Measurements from ENCODE around the gene VAMP3. TPM values are rescaled to one million over a fixed set of nuclear protein-coding genes. Genes with fewer than 3 reads are reported as not detected.

Gene VAMP3
- total RNA-seq, 1 experiment from 2014 or later = 77.8 TPM

DNA sequence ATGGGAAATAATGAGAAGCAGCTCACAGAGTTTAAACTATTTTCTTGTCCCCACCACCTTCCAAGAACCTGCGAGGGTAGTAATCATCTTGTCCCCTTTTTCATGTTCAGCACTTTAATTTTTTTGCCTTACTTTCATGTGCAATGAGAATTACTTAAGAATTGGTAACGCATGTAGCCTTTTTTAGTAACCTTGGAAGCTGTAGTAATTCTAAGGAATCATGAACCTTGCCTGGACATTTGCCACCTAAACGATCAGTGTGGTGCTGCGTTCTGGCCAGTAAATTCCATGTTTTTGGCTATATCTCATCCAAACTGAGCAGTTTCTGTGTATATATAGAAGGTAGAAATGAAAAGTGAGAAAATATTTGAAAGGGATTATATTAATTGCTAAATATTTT lies 3.9 kb upstream of the VAMP3 start:
- no peak overlapping the region for H3K27ac Mint-ChIP-seq (ENCODE audit: unreplicated experiment)
- H3K4me3 Mint-ChIP-seq (ENCODE audit: unreplicated experiment) = no peak overlapping the region
- no peaks in the 10 kb centered on the region for H3K9me3 Mint-ChIP-seq (ENCODE audit: unreplicated experiment)
- Histone ChIP-seq H3K9me3 (no peaks in the 10 kb centered on the region), H3K27me3 (replicated peaks; ENCODE audit: control insufficient read depth, insufficient read depth, low read length) (no peaks in the 10 kb centered on the region), H3K36me3 (ENCODE audit: control insufficient read depth, insufficient read depth, low read length) (no peaks in the 10 kb centered on the region), H3K4me1 (peaks cover 6% of the 10 kb centered on the region), H3K4me3 (ENCODE audit: low read depth, low read length) (no peak overlapping the region)
- POLR2A ChIA-PET = no interaction called here
- H3K27me3 Mint-ChIP-seq (ENCODE audit: insufficient read depth, unreplicated experiment) = peaks cover 2% of the 10 kb centered on the region
- peaks cover 3% of the 10 kb centered on the region for H3K4me1 Mint-ChIP-seq (ENCODE audit: low read depth, unreplicated experiment)
- intact Hi-C loops (cut with micrococcal nuclease; ENCODE audit: unreplicated experiment) = no loop called here
- TF ChIP-seq, protein P1, sequence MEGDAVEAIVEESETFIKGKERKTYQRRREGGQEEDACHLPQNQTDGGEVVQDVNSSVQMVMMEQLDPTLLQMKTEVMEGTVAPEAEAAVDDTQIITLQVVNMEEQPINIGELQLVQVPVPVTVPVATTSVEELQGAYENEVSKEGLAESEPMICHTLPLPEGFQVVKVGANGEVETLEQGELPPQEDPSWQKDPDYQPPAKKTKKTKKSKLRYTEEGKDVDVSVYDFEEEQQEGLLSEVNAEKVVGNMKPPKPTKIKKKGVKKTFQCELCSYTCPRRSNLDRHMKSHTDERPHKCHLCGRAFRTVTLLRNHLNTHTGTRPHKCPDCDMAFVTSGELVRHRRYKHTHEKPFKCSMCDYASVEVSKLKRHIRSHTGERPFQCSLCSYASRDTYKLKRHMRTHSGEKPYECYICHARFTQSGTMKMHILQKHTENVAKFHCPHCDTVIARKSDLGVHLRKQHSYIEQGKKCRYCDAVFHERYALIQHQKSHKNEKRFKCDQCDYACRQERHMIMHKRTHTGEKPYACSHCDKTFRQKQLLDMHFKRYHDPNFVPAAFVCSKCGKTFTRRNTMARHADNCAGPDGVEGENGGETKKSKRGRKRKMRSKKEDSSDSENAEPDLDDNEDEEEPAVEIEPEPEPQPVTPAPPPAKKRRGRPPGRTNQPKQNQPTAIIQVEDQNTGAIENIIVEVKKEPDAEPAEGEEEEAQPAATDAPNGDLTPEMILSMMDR (IDR thresholded peaks at IDR 0.05; ENCODE audit: insufficient read depth in 1 of 2, low read depth in 1 of 2, low read length in 1 of 2, severe bottlenecking in 1 of 2, unreplicated experiment in 1 of 2) = no peak
- H3K36me3 Mint-ChIP-seq (ENCODE audit: insufficient read depth, unreplicated experiment) = peaks cover 3% of the 10 kb centered on the region
- CTCF ChIA-PET = interaction anchor here (0.7 kb wide), 1 partner anchor 83 kb away, joined by 3 read pairs; no protein-coding TSS in a partner anchor
- no TSS peak for BruUV-seq (replicated peaks)
- DNase-seq = no peak

DNA sequence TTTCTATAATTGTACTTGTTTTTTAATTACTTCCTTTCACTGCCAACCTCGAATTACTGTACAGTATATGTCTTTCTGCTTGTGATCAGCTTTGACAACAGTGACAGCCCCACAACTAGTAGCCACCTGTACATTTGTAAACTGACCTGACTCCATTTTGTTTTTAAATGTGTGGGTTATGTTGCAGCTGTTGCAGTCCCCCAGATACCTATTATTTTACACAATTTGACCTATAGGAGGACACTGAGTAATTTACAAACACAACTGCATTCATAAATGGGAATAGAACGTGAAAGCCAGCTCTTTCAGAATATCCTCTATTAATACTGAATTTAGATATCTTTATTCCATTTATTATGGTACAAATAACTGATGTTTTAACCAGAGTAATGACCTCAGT lies 2.5 kb upstream of the VAMP3 start:
- H3K9me3 Mint-ChIP-seq (ENCODE audit: unreplicated experiment) = no peaks in the 10 kb centered on the region
- H3K36me3 Mint-ChIP-seq (ENCODE audit: insufficient read depth, unreplicated experiment) = peaks cover 5% of the 10 kb centered on the region
- no peak overlapping the region for H3K4me3 Mint-ChIP-seq (ENCODE audit: unreplicated experiment)
- Histone ChIP-seq H3K9me3 (no peaks in the 10 kb centered on the region), H3K27me3 (replicated peaks; ENCODE audit: control insufficient read depth, insufficient read depth, low read length) (no peaks in the 10 kb centered on the region), H3K36me3 (ENCODE audit: control insufficient read depth, insufficient read depth, low read length) (no peaks in the 10 kb centered on the region), H3K4me1 (peaks cover 9% of the 10 kb centered on the region), H3K4me3 (ENCODE audit: low read depth, low read length) (no peak overlapping the region)
- ChIA-PET POLR2A (no interaction called here), CTCF (interaction anchor here (1.2 kb wide), 1 partner anchor 16 kb away, joined by 6 read pairs; no protein-coding TSS in a partner anchor)
- H3K27me3 Mint-ChIP-seq (ENCODE audit: insufficient read depth, unreplicated experiment) = peaks cover 2% of the 10 kb centered on the region
- no TSS peak for BruUV-seq (replicated peaks)
- TF ChIP-seq, protein P1 (IDR thresholded peaks at IDR 0.05; ENCODE audit: insufficient read depth in 1 of 2, low read depth in 1 of 2, low read length in 1 of 2, severe bottlenecking in 1 of 2, unreplicated experiment in 1 of 2) = no peak
- peaks cover 6% of the 10 kb centered on the region for H3K4me1 Mint-ChIP-seq (ENCODE audit: low read depth, unreplicated experiment)
- no peak overlapping the region for H3K27ac Mint-ChIP-seq (ENCODE audit: unreplicated experiment)
- intact Hi-C loops (cut with micrococcal nuclease; ENCODE audit: unreplicated experiment) = no loop called here
- DNase-seq = no peak

DNA sequence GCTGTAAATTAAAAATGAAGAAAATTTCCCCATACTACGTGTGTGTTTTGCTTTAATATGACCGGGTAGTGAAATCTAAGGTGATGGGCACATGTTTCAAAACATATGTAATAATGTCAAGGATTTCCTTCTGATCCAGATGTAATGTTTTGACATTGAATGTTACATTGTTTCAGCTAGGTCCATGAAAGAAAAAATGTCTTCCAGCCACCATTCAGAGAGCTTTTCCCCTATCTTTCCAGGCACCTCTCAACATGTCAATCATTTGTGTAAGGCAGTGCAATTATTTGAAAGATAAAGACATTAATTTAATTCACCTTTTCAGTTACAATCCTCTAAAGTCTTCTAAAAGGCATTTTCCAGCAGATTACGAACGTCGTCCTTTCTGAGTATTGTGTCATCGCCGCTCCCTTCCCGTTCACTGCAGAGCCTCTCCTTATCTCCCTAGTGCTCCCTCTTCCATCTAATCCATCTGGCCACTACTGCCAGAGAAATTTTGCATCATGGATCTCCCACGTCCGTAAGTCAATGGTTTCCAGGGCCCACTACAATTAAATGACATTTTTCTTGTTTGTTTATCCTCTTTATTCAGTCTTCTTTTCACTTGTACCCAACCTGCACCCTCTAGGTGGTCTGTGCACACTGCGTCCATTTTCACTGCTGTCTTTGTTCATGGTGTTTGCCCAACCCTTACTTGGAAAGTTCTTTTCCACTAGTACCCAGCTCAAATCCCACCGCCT lies 1.3 kb upstream of the VAMP3 start:
- BruUV-seq (replicated peaks) = no TSS peak
- CTCF ChIA-PET = interaction anchor here (1.3 kb wide), 1 partner anchor 102 kb away, joined by 3 read pairs; no protein-coding TSS in a partner anchor
- H3K36me3 Mint-ChIP-seq (ENCODE audit: insufficient read depth, unreplicated experiment) = peaks cover 13% of the 10 kb centered on the region
- H3K9me3 Mint-ChIP-seq (ENCODE audit: unreplicated experiment) = no peaks in the 10 kb centered on the region
- Histone ChIP-seq H3K4me1 (peaks cover 9% of the 10 kb centered on the region), H3K36me3 (ENCODE audit: control insufficient read depth, insufficient read depth, low read length) (no peaks in the 10 kb centered on the region), H3K4me3 (ENCODE audit: low read depth, low read length) (no peak overlapping the region), H3K27me3 (replicated peaks; ENCODE audit: control insufficient read depth, insufficient read depth, low read length) (no peaks in the 10 kb centered on the region), H3K9me3 (no peaks in the 10 kb centered on the region)
- peaks cover 2% of the 10 kb centered on the region for H3K27me3 Mint-ChIP-seq (ENCODE audit: insufficient read depth, unreplicated experiment)
- POLR2A ChIA-PET = no interaction called here
- TF ChIP-seq, protein P1 (IDR thresholded peaks at IDR 0.05; ENCODE audit: insufficient read depth in 1 of 2, low read depth in 1 of 2, low read length in 1 of 2, severe bottlenecking in 1 of 2, unreplicated experiment in 1 of 2) = no peak
- intact Hi-C loops (cut with micrococcal nuclease; ENCODE audit: unreplicated experiment) = no loop called here
- H3K27ac Mint-ChIP-seq (ENCODE audit: unreplicated experiment) = no peak overlapping the region
- H3K4me3 Mint-ChIP-seq (ENCODE audit: unreplicated experiment) = no peak overlapping the region
- DNase-seq = no peak
- H3K4me1 Mint-ChIP-seq (ENCODE audit: low read depth, unreplicated experiment) = peaks cover 6% of the 10 kb centered on the region

All from Caco-2 (cell line).